Activated naive CD4-positive, alpha-beta T cell treated with anti-CD3 and anti-CD28 coated beads for 36 hours (primary cell): ENCODE results near the gene JAG2. TPM values are rescaled to one million over a fixed set of nuclear protein-coding genes. Genes with fewer than 3 reads are reported as not detected.
A peak's percentile ranks its signal among the peaks of the same experiment; 100 is the strongest.

Experiments used
- CTCF ChIA-PET: fragments of 350-600 bp; sonication (Branson Sonifier 250); formaldehyde crosslinking; loops from one replicate; lab custom pipeline; 2021; ENCODE audit warnings: antibody characterized with exemption; lab: Charles Lee
- DNase-seq: peaks from one replicate; pipeline ENCODE4 v3.0.0-alpha.2; 2020
- H3K27ac Mint-ChIP-seq: one replicate; pipeline ENCODE4 v1.8.0; 2021; ENCODE audit warnings: mild to moderate bottlenecking, mixed read lengths
- H3K27me3 Mint-ChIP-seq: one replicate; pipeline ENCODE4 v1.8.0; 2021; ENCODE audit warnings: low read depth, mixed read lengths
- H3K36me3 Mint-ChIP-seq: one replicate; pipeline ENCODE4 v1.8.0; 2021; ENCODE audit warnings: low read depth, mixed read lengths
- H3K4me1 Mint-ChIP-seq: one replicate; pipeline ENCODE4 v1.8.0; 2021; ENCODE audit warnings: low read depth, mixed read lengths
- H3K4me3 Mint-ChIP-seq: one replicate; pipeline ENCODE4 v1.8.0; 2021; ENCODE audit warnings: mild to moderate bottlenecking, moderate library complexity, mixed read lengths
- H3K9me3 Mint-ChIP-seq: one replicate; pipeline ENCODE4 v1.8.0; 2021; ENCODE audit warnings: mixed read lengths
- intact Hi-C: fragments of 100-400 bp; cut with micrococcal nuclease; formaldehyde crosslinking; loops from one replicate; pipeline ENCODE4 v1.15.1; 2023
- total RNA-seq, 2 experiments: library from RNA; stranded (reverse); gene quantifications; one replicate each; pipeline ENCODE4 v1.2.3, GENCODE V29; 2021

The JAG2 gene
- total RNA-seq, 2 experiments from 2014 or later = 2.9 to 3.6 TPM

- Mint-ChIP-seq H3K4me3 (no peak overlapping the region), H3K27me3 (peaks cover 26% of the 10 kb centered on the region), H3K9me3 (no peaks in the 10 kb centered on the region), H3K4me1 (peaks cover 6% of the 10 kb centered on the region), H3K27ac (no peak overlapping the region), H3K36me3 (no peaks in the 10 kb centered on the region)
- intact Hi-C loops = loop anchor here (5.0 kb wide), 1 partner anchor 109 kb away; no protein-coding TSS in a partner anchor
- no peak for DNase-seq
- CTCF ChIA-PET = interaction anchor here (0.6 to 2.2 kb wide), 4 partner anchors 91 to 1266 kb away, joined by 3 to 6 read pairs (median 3); no protein-coding TSS in a partner anchor
Observed at GRCh38 chr14:105201156-105201924, 32.8 kb upstream of the JAG2 start.

- intact Hi-C loops = loop anchor here (5.0 kb wide), 1 partner anchor 108 kb away; no protein-coding TSS in a partner anchor
- DNase-seq = no peak
- Mint-ChIP-seq H3K36me3 (no peaks in the 10 kb centered on the region), H3K27me3 (peaks cover 29% of the 10 kb centered on the region), H3K27ac (no peak overlapping the region), H3K4me3 (no peak overlapping the region), H3K4me1 (peaks cover 11% of the 10 kb centered on the region), H3K9me3 (no peaks in the 10 kb centered on the region)
- CTCF ChIA-PET = interaction anchor here (0.6 to 1.1 kb wide), 3 partner anchors 92 to 280 kb away, joined by 3 to 8 read pairs (median 3); no protein-coding TSS in a partner anchor
Observed at GRCh38 chr14:105200641-105201040, 32.1 kb upstream of the JAG2 start.

- H3K27ac Mint-ChIP-seq = no peak overlapping the region
Observed at GRCh38 chr14:105200074-105200473, 31.5 kb upstream of the JAG2 start.

GRCh38 chr14:105199093-105199492, 30.5 kb upstream of the JAG2 start:
- Mint-ChIP-seq H3K27me3 (peaks cover 31% of the 10 kb centered on the region), H3K9me3 (no peaks in the 10 kb centered on the region), H3K27ac (no peak overlapping the region), H3K4me1 (peaks cover 24% of the 10 kb centered on the region), H3K36me3 (no peaks in the 10 kb centered on the region), H3K4me3 (no peak overlapping the region)
- intact Hi-C loops = no loop called here
- CTCF ChIA-PET = no interaction called here
- DNase-seq = no peak

More at GRCh38 chr14:105200074-105200473, 31.5 kb upstream of the JAG2 start:
- H3K36me3 Mint-ChIP-seq = no peaks in the 10 kb centered on the region
- CTCF ChIA-PET = interaction anchor here (0.6 to 1.1 kb wide), 3 partner anchors 152 to 437 kb away, joined by 3 to 8 read pairs (median 3); no protein-coding TSS in a partner anchor
- intact Hi-C loops = loop anchor here (5.0 kb wide), 1 partner anchor 108 kb away; no protein-coding TSS in a partner anchor
- DNase-seq = no peak
- no peak overlapping the region for H3K4me3 Mint-ChIP-seq
- peaks cover 15% of the 10 kb centered on the region for H3K4me1 Mint-ChIP-seq
- H3K27me3 Mint-ChIP-seq = peaks cover 33% of the 10 kb centered on the region
- H3K9me3 Mint-ChIP-seq = no peaks in the 10 kb centered on the region

- CTCF ChIA-PET = no interaction called here
- H3K27me3 Mint-ChIP-seq = peaks cover 31% of the 10 kb centered on the region
- intact Hi-C loops = no loop called here
- no peaks in the 10 kb centered on the region for H3K9me3 Mint-ChIP-seq
- no peaks in the 10 kb centered on the region for H3K36me3 Mint-ChIP-seq
- H3K4me1 Mint-ChIP-seq = peaks cover 29% of the 10 kb centered on the region
- no peak overlapping the region for H3K27ac Mint-ChIP-seq
- H3K4me3 Mint-ChIP-seq = no peak overlapping the region
- DNase-seq = no peak
Observed at GRCh38 chr14:105198588-105198987, 30.0 kb upstream of the JAG2 start.

GRCh38 chr14:105197211-105197641, 28.6 kb upstream of the JAG2 start:
- DNase-seq = peak; percentile 54
- CTCF ChIA-PET = no interaction called here
- H3K27me3 Mint-ChIP-seq = peaks cover 31% of the 10 kb centered on the region

DNA sequence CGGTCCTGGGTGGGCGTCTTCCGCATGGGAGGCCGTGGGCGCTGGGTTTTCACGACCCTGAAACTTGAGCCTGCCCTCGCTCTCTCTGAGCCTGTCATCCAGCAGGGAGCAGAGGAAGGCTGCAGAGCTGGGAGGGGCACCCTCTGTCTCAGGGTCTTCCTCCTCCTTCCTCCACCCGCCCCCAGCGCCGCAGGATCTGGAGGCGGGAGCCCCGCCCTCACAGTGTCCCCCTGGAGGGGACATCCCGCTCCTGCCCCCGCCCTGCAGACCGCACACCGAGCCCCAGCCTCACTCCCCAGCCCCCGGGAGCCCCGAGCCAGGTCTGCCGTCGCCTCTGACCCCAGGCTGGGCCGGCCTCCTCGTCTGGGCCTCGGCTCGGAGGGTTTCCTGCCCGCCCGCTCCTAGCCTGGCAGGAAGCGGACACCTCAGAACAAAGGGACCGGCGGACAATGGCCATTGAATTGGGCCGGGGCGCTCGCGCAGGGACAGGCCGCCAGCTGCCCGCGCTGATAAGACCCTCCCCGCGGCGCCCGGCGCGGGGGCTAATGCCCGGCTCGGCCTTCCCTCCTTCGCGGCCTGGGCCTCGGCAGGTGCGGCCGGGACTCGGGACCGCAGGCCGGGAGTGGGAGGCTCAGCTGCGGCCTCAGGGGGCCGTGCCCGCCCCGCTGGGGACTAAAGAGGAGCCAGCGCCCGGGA, 27.8 kb upstream of the JAG2 start:
- H3K9me3 Mint-ChIP-seq = no peaks in the 10 kb centered on the region
- H3K36me3 Mint-ChIP-seq = no peaks in the 10 kb centered on the region
- peaks cover 31% of the 10 kb centered on the region for H3K27me3 Mint-ChIP-seq
- intact Hi-C loops = no loop called here
- no peak for DNase-seq
- CTCF ChIA-PET = interaction anchor here (0.9 kb wide), 1 partner anchor 8 kb away, joined by 4 read pairs; no protein-coding TSS in a partner anchor
- no peak overlapping the region for H3K27ac Mint-ChIP-seq
- H3K4me1 Mint-ChIP-seq = peaks cover 31% of the 10 kb centered on the region
- no peak overlapping the region for H3K4me3 Mint-ChIP-seq

More at GRCh38 chr14:105197211-105197641, 28.6 kb upstream of the JAG2 start:
- intact Hi-C loops = no loop called here
- Mint-ChIP-seq H3K4me3 (no peak overlapping the region), H3K36me3 (no peaks in the 10 kb centered on the region), H3K4me1 (peaks cover 37% of the 10 kb centered on the region), H3K9me3 (no peaks in the 10 kb centered on the region), H3K27ac (no peak overlapping the region)

GRCh38 chr14:105195522-105196264, 27.1 kb upstream of the JAG2 start:
- H3K27ac Mint-ChIP-seq = no peak overlapping the region
- peaks cover 29% of the 10 kb centered on the region for H3K27me3 Mint-ChIP-seq
- no peaks in the 10 kb centered on the region for H3K9me3 Mint-ChIP-seq
- DNase-seq = peak; percentile 63
- intact Hi-C loops = no loop called here
- no peak overlapping the region for H3K4me3 Mint-ChIP-seq
- H3K4me1 Mint-ChIP-seq = peaks cover 31% of the 10 kb centered on the region
- H3K36me3 Mint-ChIP-seq = no peaks in the 10 kb centered on the region
- CTCF ChIA-PET = interaction anchor here (0.6 to 2.4 kb wide), 6 partner anchors 9 to 156 kb away, joined by 3 to 8 read pairs (median 4); partner anchors contain the start of gene NUDT14

DNA sequence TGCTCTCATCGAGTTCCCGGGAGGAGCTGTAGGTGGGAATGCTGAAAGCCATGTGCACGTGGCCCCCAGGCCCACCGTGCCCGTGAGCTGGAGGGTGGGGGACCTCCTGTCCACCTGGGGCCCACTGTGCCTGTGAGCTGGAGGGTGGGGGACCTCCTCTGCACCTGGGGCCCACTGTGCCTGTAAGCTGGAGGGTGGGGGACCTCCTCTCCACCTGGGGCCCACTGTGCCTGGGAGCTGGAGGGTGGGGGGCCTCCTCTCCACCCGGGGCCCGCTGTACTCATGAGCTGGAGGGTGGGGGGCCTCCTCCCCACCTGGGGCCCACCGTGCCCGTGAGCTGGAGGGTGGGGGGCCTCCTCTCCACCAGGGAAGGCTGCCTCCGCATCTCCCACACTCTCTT, 26.5 kb upstream of the JAG2 start:
- Mint-ChIP-seq H3K36me3 (no peaks in the 10 kb centered on the region), H3K9me3 (no peaks in the 10 kb centered on the region), H3K27me3 (peaks cover 23% of the 10 kb centered on the region), H3K27ac (no peak overlapping the region), H3K4me3 (no peak overlapping the region), H3K4me1 (peaks cover 31% of the 10 kb centered on the region)
- CTCF ChIA-PET = interaction anchor here (0.6 to 2.4 kb wide), 7 partner anchors 8 to 157 kb away, joined by 3 to 8 read pairs (median 5); partner anchors contain the start of gene NUDT14
- DNase-seq = no peak
- intact Hi-C loops = no loop called here

GRCh38 chr14:105193916-105194782, 25.6 kb upstream of the JAG2 start:
- H3K4me1 Mint-ChIP-seq = peaks cover 31% of the 10 kb centered on the region
- H3K9me3 Mint-ChIP-seq = no peaks in the 10 kb centered on the region
- peak overlapping the region; percentile 27 for H3K27ac Mint-ChIP-seq
- peak; percentile 77 for DNase-seq
- intact Hi-C loops = no loop called here
- peaks cover 23% of the 10 kb centered on the region for H3K27me3 Mint-ChIP-seq
- CTCF ChIA-PET = interaction anchor here (1.1 to 2.4 kb wide), 5 partner anchors 9 to 157 kb away, joined by 4 to 8 read pairs (median 5); partner anchors contain the start of gene NUDT14
- H3K36me3 Mint-ChIP-seq = no peaks in the 10 kb centered on the region
- H3K4me3 Mint-ChIP-seq = peak overlapping the region; percentile 19
